GM23338 (cell line): ENCODE data around the gene RAPGEF5. TPM values are rescaled to one million over a fixed set of nuclear protein-coding genes. Genes with fewer than 3 reads are reported as not detected.

ENCODE experiments used
- ATAC-seq: fragments of 200-7000 bp; cut with Tn5 transposase; 3 replicates; pipeline ENCODE4 v1.9.1; 2020
- DNase-seq: peaks from one replicate; pipeline ENCODE4 v3.0.0-alpha.2; 2015; ENCODE audit warnings: low spot score
- H2AFZ ChIP-seq: fragments of 200-600 bp; sonication (generic); 2 replicates; pipeline ENCODE4 v1.8.0; 2016; ENCODE audit warnings: antibody characterized with exemption, mild to moderate bottlenecking, moderate library complexity
- H3F3A ChIP-seq: fragments of 200-600 bp; sonication (generic); replicated peaks from 2 replicates; pipeline ENCODE4 v1.8.0; 2017; ENCODE audit warnings: antibody characterized with exemption, mixed run types, low read depth
- H3K27ac ChIP-seq: fragments of 200-600 bp; sonication (generic); 2 replicates; pipeline ENCODE4 v1.6.1; 2016; ENCODE audit warnings: low read depth
- H3K27me3 ChIP-seq: fragments of 200-600 bp; sonication (generic); 2 replicates; pipeline ENCODE4 v1.8.0; 2016; ENCODE audit warnings: mild to moderate bottlenecking, mixed run types, moderate library complexity; ENCODE audit not compliant: insufficient read depth
- H3K36me3 ChIP-seq: fragments of 200-600 bp; sonication (generic); 2 replicates; pipeline ENCODE4 v1.8.0; 2016; ENCODE audit warnings: mild to moderate bottlenecking; ENCODE audit not compliant: insufficient read depth
- H3K4me1 ChIP-seq: fragments of 200-600 bp; sonication (generic); 2 replicates; pipeline ENCODE4 v1.8.0; 2016; ENCODE audit warnings: mild to moderate bottlenecking, moderate library complexity; ENCODE audit not compliant: insufficient read depth
- H3K4me2 ChIP-seq: fragments of 200-600 bp; sonication (generic); 2 replicates; pipeline ENCODE4 v1.7.1; 2017; ENCODE audit warnings: mixed run types
- H3K4me3 ChIP-seq: fragments of 200-600 bp; sonication (generic); 2 replicates; pipeline ENCODE4 v1.6.1; 2016; ENCODE audit warnings: mixed run types
- H3K79me2 ChIP-seq: fragments of 200-600 bp; sonication (generic); replicated peaks from 2 replicates; pipeline ENCODE4 v1.8.0; 2017; ENCODE audit warnings: mild to moderate bottlenecking; ENCODE audit not compliant: insufficient read depth
- H3K9me2 ChIP-seq: fragments of 200-600 bp; sonication (generic); 2 replicates; pipeline ENCODE4 v1.8.0; 2017; ENCODE audit not compliant: insufficient read depth
- H4K20me1 ChIP-seq: fragments of 200-600 bp; sonication (generic); replicated peaks from 2 replicates; pipeline ENCODE4 v1.8.0; 2017; ENCODE audit warnings: mild to moderate bottlenecking; ENCODE audit not compliant: insufficient read depth
- H3K27ac Mint-ChIP-seq: 2 replicates; pipeline ENCODE4 v1.8.0; 2020; ENCODE audit warnings: inconsistent platforms, mild to moderate bottlenecking, moderate library complexity, mixed read lengths
- H3K27me3 Mint-ChIP-seq: 3 replicates; pipeline ENCODE4 v1.8.0; 2022; ENCODE audit warnings: low read depth, mild to moderate bottlenecking, moderate library complexity, mixed read lengths, inconsistent platforms; ENCODE audit not compliant: insufficient read depth, poor library complexity
- H3K36me3 Mint-ChIP-seq: 3 replicates; pipeline ENCODE4 v1.8.0; 2021; ENCODE audit warnings: low read depth, mild to moderate bottlenecking, inconsistent platforms, moderate library complexity, mixed read lengths
- H3K4me1 Mint-ChIP-seq: 3 replicates; pipeline ENCODE4 v1.8.0; 2020; ENCODE audit warnings: mild to moderate bottlenecking, inconsistent platforms, mixed read lengths
- H3K4me3 Mint-ChIP-seq: 3 replicates; pipeline ENCODE4 v1.8.0; 2021; ENCODE audit warnings: moderate library complexity, mild to moderate bottlenecking, inconsistent platforms, mixed read lengths
- H3K9me3 Mint-ChIP-seq: 3 replicates; pipeline ENCODE4 v1.8.0; 2020; ENCODE audit warnings: moderate library complexity, mild to moderate bottlenecking, inconsistent platforms, mixed read lengths
- CREB1 ChIP-seq: fragments of 250-450 bp; sonication (Bioruptor Pico); IDR thresholded peaks from 2 replicates; pipeline ENCODE4 v1.5.0; 2020; ENCODE audit warnings: low read depth, mild to moderate bottlenecking, moderate library complexity
- CTCF ChIP-seq, 2 experiments: fragments of 200-600 bp in 1 of 2; sonication (generic) in 1 of 2; conservative IDR thresholded peaks; 2 replicates each; pipeline versions ENCODE4 v1.5.1 to v1.6.1; 2016 to 2017; ENCODE audit warnings: antibody characterized with exemption in 2 of 2, low read depth in 2 of 2, mild to moderate bottlenecking in 2 of 2, moderate library complexity in 1 of 2
- ETS1 ChIP-seq: IDR thresholded peaks from 2 replicates; pipeline ENCODE4 v1.6.1; 2016; ENCODE audit warnings: antibody characterized with exemption
- EZH2 ChIP-seq: fragments of 200-600 bp; sonication (generic); IDR thresholded peaks from one replicate; pipeline ENCODE4 v1.8.0; 2017; ENCODE audit warnings: antibody characterized with exemption, mild to moderate bottlenecking, low read depth; ENCODE audit not compliant: unreplicated experiment
- EZH2phosphoT487 ChIP-seq: fragments of 200-600 bp; sonication (generic); IDR thresholded peaks from one replicate; pipeline ENCODE4 v1.8.1; 2018; ENCODE audit warnings: antibody characterized with exemption; ENCODE audit not compliant: unreplicated experiment
- JUNB ChIP-seq: IDR thresholded peaks from one replicate; pipeline ENCODE4 v1.6.1; 2016; ENCODE audit warnings: antibody characterized with exemption; ENCODE audit not compliant: unreplicated experiment
- NANOG ChIP-seq: IDR thresholded peaks from 2 replicates; pipeline ENCODE4 v1.6.1; 2016; ENCODE audit warnings: antibody characterized with exemption, borderline replicate concordance
- POLR2AphosphoS5 ChIP-seq: IDR thresholded peaks from 2 replicates; pipeline ENCODE4 v1.6.1; 2016; ENCODE audit warnings: antibody characterized with exemption, low read depth
- REST ChIP-seq: IDR thresholded peaks from one replicate; pipeline ENCODE4 v1.6.1; 2018; ENCODE audit warnings: antibody characterized with exemption; ENCODE audit not compliant: unreplicated experiment
- STAT1 ChIP-seq: IDR thresholded peaks from one replicate; pipeline ENCODE4 v1.6.1; 2016; ENCODE audit warnings: antibody characterized with exemption; ENCODE audit not compliant: unreplicated experiment
- ZNF114 ChIP-seq: fragments of 250-450 bp; sonication (Bioruptor Pico); IDR thresholded peaks from 2 replicates; pipeline ENCODE4 v1.5.0; 2020; ENCODE audit warnings: mild to moderate bottlenecking, moderate library complexity
- ZNF331 ChIP-seq: fragments of 250-450 bp; sonication (Bioruptor Pico); IDR thresholded peaks from 2 replicates; pipeline ENCODE4 v1.5.0; 2020; ENCODE audit warnings: low read depth, mild to moderate bottlenecking, moderate library complexity
- ZNF462 ChIP-seq: fragments of 250-450 bp; sonication (Bioruptor Pico); IDR thresholded peaks from 2 replicates; pipeline ENCODE4 v1.5.0; 2020; ENCODE audit warnings: mild to moderate bottlenecking, moderate library complexity
- polyA plus RNA-seq: library from polyadenylated mRNA; unstranded; fragments of >200 nt; fragmentation: Nextera tagmentation; extraction: Ambion mirVana; gene quantifications from 2 replicates; pipeline ENCODE4 v1.2.1, GENCODE V29; 2016
- total RNA-seq: library from RNA; depleted of rRNA; stranded (reverse); fragments of >200 nt; shearing (Covaris generic); gene quantifications from 2 replicates; pipeline ENCODE4 v1.2.3, GENCODE V29; 2014

RAPGEF5 gene
- total and polyA plus RNA-seq, 2 experiments from 2014 or later = 6.3 to 13.1 TPM

DNA sequence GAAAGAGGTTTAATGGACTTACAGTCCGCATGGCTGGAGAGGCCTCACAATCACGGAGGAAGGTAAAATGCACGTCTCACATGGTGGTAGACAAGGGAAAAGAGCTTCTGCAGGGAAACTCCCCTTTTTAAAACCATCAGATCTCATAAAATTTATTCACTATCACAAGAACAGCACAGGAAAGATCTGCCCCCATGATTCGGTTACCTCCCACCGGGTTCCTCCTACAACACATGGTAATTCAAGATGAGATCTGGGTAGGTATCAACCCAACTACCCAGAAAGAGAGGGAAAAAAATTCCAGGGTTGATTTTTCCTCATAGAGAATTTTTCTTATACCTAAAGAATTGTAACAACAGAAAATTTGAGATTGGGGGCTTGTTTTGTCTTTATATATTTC lies 13.9 kb downstream of the RAPGEF5 start:
- TF ChIP-seq NANOG (no peak), ZNF114 (CRISPR knock-in tag) (no peak), ZNF462 (CRISPR knock-in tag) (no peak), JUNB (no peak), CREB1 (CRISPR knock-in tag) (no peak), POLR2AphosphoS5 (no peak), EZH2phosphoT487 (no peak), CTCF (conservative IDR thresholded peaks at IDR 0.05; ENCODE audit: low read depth in 2 of 2) (no peak), ETS1 (no peak), STAT1 (no peak), EZH2 (no peak), REST (no peak), ZNF331 (CRISPR knock-in tag) (no peak)
- H3K9me2 ChIP-seq = peaks cover 41% of the 10 kb centered on the region
- DNase-seq (no peak), ATAC-seq (no peak)
- Mint-ChIP-seq H3K9me3 (peaks cover 20% of the 10 kb centered on the region; the same call in 2 of the 3 replicates), H3K27ac (0 out of 2 replicates have a peak overlapping the region, but pooled peaks have one; percentile 5), H3K27me3 (peaks cover 4% of the 10 kb centered on the region), H3K36me3 (peaks cover 33% of the 10 kb centered on the region; the same call in 2 of the 3 replicates), H3K4me1 (peaks cover 33% of the 10 kb centered on the region), H3K4me3 (no peak overlapping the region)
- no peaks in the 10 kb centered on the region for H3K27me3 ChIP-seq
- H2AFZ ChIP-seq = no peak overlapping the region
- H3K4me3 ChIP-seq = no peak overlapping the region
- H4K20me1 ChIP-seq = no peaks in the 10 kb centered on the region; the same call in 1 of the 2 replicates
- no peak overlapping the region for H3K27ac ChIP-seq
- peaks cover 65% of the 10 kb centered on the region for H3K79me2 ChIP-seq
- no peaks in the 10 kb centered on the region for H3F3A ChIP-seq
- H3K36me3 ChIP-seq = no peaks in the 10 kb centered on the region
- H3K4me2 ChIP-seq = no peak overlapping the region
- H3K4me1 ChIP-seq = peaks cover 36% of the 10 kb centered on the region
